Measurements from ENCODE around the gene DPP7. TPM values are rescaled to one million over a fixed set of nuclear protein-coding genes. Genes with fewer than 3 reads are reported as not detected.
"Not testable (repeated sequence)": the region's sequence is repeated elsewhere in the genome, so short reads cannot be mapped to it uniquely, and the experiment has no call there.

DPP7 gene
- total RNA-seq, 2 experiments from 2014 or later, result 162 to 167 TPM

DNA sequence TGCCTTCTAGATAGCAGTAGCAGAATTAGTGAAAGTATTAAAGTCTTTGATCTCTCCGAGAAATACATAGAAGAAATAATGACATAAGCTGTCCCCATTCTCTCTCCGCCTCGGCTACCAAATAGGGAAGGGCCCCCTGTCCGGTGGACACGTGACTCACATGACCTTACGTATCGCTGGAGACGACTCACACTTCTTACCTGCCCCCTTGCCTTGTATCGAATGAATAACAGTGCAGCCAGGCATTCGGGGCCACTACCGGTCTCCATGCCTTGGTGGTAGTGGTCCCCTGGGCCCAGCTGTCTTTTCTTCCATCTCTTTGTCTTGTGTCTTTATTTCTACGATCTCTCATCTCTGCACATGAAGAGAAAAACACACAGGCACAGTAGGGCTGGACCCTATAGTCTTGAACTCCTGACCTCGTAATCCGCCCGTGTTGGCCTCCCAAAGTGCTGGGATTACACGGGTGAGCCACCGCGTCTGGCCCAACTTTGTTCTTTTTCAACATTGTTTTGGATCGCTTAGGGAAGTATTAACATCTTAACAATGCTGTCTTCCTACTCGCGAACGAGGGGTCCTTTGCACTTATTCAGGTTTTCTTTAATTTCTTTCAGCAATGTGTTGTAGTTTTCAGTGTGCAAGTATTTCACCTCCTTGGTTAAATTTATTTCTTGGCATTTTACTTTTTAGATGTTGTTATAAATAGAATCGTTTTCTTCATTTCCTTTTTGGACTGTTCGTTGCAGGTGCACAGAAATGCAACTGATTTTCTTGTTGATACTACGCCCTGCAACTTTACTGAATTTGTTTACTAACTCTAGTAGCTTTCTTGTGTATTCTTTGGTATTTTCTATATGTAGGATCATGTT is 7.6 kb upstream of the DPP7 start:
- DNase-seq; H3K4me3 Mint-ChIP-seq; H3K27me3 Mint-ChIP-seq (ENCODE audit: low read depth); H3K27ac Mint-ChIP-seq; intact Hi-C loops (cut with micrococcal nuclease); H3K36me3 Mint-ChIP-seq (ENCODE audit: low read depth); H3K9me3 Mint-ChIP-seq: not testable (repeated sequence)
- CTCF ChIA-PET, result interaction anchor here (0.7 to 1.8 kb wide), 3 partner anchors 9 to 105 kb away, joined by 3 to 8 read pairs (median 7); partner anchors contain the start of gene RNF224
- peaks cover 17% of the 10 kb centered on the region for H3K4me1 Mint-ChIP-seq (ENCODE audit: low read depth)

GRCh38 chr9:137118092-137118603 is 3.6 kb upstream of the DPP7 start:
- intact Hi-C loops (cut with micrococcal nuclease), result loop anchor here (1.0 to 5.0 kb wide), 3 partner anchors 59 to 118 kb away; partner anchors contain the start of gene RNF224
- H3K36me3 Mint-ChIP-seq (ENCODE audit: low read depth); H3K27ac Mint-ChIP-seq; H3K9me3 Mint-ChIP-seq; H3K27me3 Mint-ChIP-seq (ENCODE audit: low read depth); H3K4me3 Mint-ChIP-seq; DNase-seq: not testable (repeated sequence)
- CTCF ChIA-PET, result interaction anchor here (0.6 to 3.9 kb wide), 9 partner anchors 11 to 118 kb away, joined by 3 to 19 read pairs (median 4); partner anchors contain the start of genes RNF224, SLC34A3 and TPRN
- peaks cover 10% of the 10 kb centered on the region for H3K4me1 Mint-ChIP-seq (ENCODE audit: low read depth)

GRCh38 chr9:137117269-137117731 is 2.8 kb upstream of the DPP7 start:
- intact Hi-C loops (cut with micrococcal nuclease), result loop anchor here (5.0 kb wide), 1 partner anchor 60 kb away; no protein-coding TSS in a partner anchor
- no peaks in the 10 kb centered on the region for H3K27me3 Mint-ChIP-seq (ENCODE audit: low read depth)
- no peaks in the 10 kb centered on the region for H3K9me3 Mint-ChIP-seq
- no peak for DNase-seq
- no peak overlapping the region for H3K27ac Mint-ChIP-seq
- H3K4me1 Mint-ChIP-seq (ENCODE audit: low read depth), result peaks cover 14% of the 10 kb centered on the region
- no peak overlapping the region for H3K4me3 Mint-ChIP-seq
- peaks cover 3% of the 10 kb centered on the region for H3K36me3 Mint-ChIP-seq (ENCODE audit: low read depth)
- CTCF ChIA-PET, result interaction anchor here (1.5 to 3.9 kb wide), 3 partner anchors 109 to 119 kb away, joined by 5 to 19 read pairs (median 6); partner anchors contain the start of genes RNF224 and SLC34A3

DNA sequence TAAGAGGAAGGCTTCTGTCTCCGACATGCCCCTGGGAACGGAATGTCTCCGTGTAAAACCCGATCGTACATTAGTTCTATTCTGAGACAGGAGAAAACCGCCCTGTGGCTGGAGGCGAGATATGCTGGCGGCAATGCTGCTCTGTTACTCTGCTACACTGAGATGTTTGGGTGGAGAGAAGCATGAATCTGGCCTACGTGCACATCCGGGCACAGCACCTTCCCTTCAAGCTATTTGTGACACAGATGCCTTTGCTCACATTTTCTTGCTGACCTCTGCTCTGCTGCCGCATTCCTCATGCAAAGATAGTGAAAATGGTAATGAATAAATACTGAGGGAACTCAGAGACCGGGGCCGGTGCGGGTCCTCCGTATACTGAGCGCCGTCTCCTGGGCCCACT is 2.2 kb upstream of the DPP7 start:
- H3K27me3 Mint-ChIP-seq (ENCODE audit: low read depth), result no peaks in the 10 kb centered on the region
- no peak for DNase-seq
- no peak overlapping the region for H3K27ac Mint-ChIP-seq
- CTCF ChIA-PET, result interaction anchor here (3.9 kb wide), 1 partner anchor 110 kb away, joined by 19 read pairs; the partner anchor contains the start of gene RNF224
- H3K4me3 Mint-ChIP-seq, result no peak overlapping the region
- H3K9me3 Mint-ChIP-seq, result no peaks in the 10 kb centered on the region
- H3K36me3 Mint-ChIP-seq (ENCODE audit: low read depth), result peaks cover 3% of the 10 kb centered on the region
- intact Hi-C loops (cut with micrococcal nuclease), result loop anchor here (5.0 kb wide), 1 partner anchor 61 kb away; no protein-coding TSS in a partner anchor
- peaks cover 14% of the 10 kb centered on the region for H3K4me1 Mint-ChIP-seq (ENCODE audit: low read depth)

DNA sequence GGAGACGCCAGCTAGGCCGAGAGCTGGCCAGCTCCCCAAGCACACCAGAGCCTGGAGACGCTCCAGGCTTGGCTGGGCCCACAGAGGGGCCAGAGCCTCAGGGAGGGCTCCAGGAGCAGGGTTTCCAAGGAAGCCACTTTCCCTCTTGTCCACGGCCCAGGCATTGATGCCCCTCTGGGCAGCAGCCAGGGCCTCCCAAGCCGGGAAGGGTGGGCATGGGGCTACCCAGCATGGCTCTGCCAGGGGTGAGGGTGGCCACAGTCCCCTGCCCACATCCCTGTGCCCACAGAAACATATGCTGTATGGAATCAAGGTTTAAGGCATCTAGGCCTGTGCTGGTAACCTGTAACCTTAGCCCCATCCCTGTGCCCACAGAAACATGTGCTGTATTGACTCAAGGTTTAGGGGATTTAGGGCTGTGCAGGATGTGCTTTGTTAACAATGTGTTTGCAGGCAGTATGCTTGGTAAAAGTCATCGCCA is 1.5 kb upstream of the DPP7 start:
- H3K9me3 Mint-ChIP-seq, result no peaks in the 10 kb centered on the region
- H3K4me1 Mint-ChIP-seq (ENCODE audit: low read depth), result peaks cover 14% of the 10 kb centered on the region
- intact Hi-C loops (cut with micrococcal nuclease), result loop anchor here (5.0 kb wide), 1 partner anchor 61 kb away; no protein-coding TSS in a partner anchor
- DNase-seq, result no peak
- CTCF ChIA-PET, result interaction anchor here (0.9 to 3.9 kb wide), 2 partner anchors 69 to 111 kb away, joined by 3 to 19 read pairs; partner anchors contain the start of gene RNF224
- H3K27me3 Mint-ChIP-seq (ENCODE audit: low read depth), result no peaks in the 10 kb centered on the region
- H3K36me3 Mint-ChIP-seq (ENCODE audit: low read depth), result peaks cover 3% of the 10 kb centered on the region
- H3K4me3 Mint-ChIP-seq, result no peak overlapping the region
- no peak overlapping the region for H3K27ac Mint-ChIP-seq

DNA sequence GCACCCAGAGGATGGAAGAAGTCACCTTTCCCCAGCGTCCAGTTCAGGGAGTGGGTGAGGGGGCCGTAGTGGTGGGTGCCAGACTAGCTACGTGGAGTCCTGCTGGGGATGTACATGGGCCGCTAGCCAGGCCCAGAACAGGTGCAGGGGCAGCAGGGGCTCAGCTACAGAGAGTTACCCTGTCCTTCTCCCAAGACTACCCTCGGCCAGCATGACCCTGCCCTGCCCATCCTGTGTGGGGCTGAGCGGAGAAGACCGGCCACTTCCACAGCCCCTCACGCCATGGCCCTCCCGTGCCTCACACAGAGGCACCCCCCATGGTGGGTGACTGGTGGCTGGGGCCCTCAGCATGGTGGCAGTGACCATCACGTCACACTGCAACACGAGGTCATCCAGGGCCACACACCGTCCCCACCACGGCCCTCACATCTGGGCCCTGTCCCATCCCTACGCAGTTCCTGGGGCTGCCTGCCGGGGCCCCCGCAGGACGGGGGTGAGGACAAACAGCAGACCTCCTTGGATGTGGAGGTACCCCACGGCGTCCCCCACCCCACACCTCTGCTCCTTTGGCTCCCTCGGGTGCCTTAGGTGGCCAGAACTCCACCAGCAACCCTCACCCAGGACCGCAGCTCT is 977 bp upstream of the DPP7 start:
- no peaks in the 10 kb centered on the region for H3K9me3 Mint-ChIP-seq
- CTCF ChIA-PET, result interaction anchor here (0.9 to 1.4 kb wide), 6 partner anchors 11 to 121 kb away, joined by 3 to 8 read pairs (median 4); partner anchors contain the start of gene RNF224
- H3K36me3 Mint-ChIP-seq (ENCODE audit: low read depth), result peaks cover 6% of the 10 kb centered on the region
- no peak for DNase-seq
- peaks cover 14% of the 10 kb centered on the region for H3K4me1 Mint-ChIP-seq (ENCODE audit: low read depth)
- intact Hi-C loops (cut with micrococcal nuclease), result loop anchor here (5.0 kb wide), 1 partner anchor 62 kb away; no protein-coding TSS in a partner anchor
- H3K27me3 Mint-ChIP-seq (ENCODE audit: low read depth), result no peaks in the 10 kb centered on the region
- no peak overlapping the region for H3K27ac Mint-ChIP-seq
- H3K4me3 Mint-ChIP-seq, result peak overlapping the region; percentile 54

GRCh38 chr9:137114220-137114612 is 317 bp downstream of the DPP7 start:
- H3K4me3 Mint-ChIP-seq, result peak overlapping the region; percentile 66
- peaks cover 11% of the 10 kb centered on the region for H3K4me1 Mint-ChIP-seq (ENCODE audit: low read depth)
- H3K36me3 Mint-ChIP-seq (ENCODE audit: low read depth), result peaks cover 6% of the 10 kb centered on the region
- intact Hi-C loops (cut with micrococcal nuclease), result loop anchor here (1.0 kb wide), 1 partner anchor 19 kb away; no protein-coding TSS in a partner anchor
- no peaks in the 10 kb centered on the region for H3K9me3 Mint-ChIP-seq
- no peak overlapping the region for H3K27ac Mint-ChIP-seq
- CTCF ChIA-PET, result interaction anchor here (1.3 to 1.4 kb wide), 3 partner anchors 46 to 113 kb away, joined by 3 to 5 read pairs (median 4); partner anchors contain the start of gene RNF224
- no peak for DNase-seq
- no peaks in the 10 kb centered on the region for H3K27me3 Mint-ChIP-seq (ENCODE audit: low read depth)

DNA sequence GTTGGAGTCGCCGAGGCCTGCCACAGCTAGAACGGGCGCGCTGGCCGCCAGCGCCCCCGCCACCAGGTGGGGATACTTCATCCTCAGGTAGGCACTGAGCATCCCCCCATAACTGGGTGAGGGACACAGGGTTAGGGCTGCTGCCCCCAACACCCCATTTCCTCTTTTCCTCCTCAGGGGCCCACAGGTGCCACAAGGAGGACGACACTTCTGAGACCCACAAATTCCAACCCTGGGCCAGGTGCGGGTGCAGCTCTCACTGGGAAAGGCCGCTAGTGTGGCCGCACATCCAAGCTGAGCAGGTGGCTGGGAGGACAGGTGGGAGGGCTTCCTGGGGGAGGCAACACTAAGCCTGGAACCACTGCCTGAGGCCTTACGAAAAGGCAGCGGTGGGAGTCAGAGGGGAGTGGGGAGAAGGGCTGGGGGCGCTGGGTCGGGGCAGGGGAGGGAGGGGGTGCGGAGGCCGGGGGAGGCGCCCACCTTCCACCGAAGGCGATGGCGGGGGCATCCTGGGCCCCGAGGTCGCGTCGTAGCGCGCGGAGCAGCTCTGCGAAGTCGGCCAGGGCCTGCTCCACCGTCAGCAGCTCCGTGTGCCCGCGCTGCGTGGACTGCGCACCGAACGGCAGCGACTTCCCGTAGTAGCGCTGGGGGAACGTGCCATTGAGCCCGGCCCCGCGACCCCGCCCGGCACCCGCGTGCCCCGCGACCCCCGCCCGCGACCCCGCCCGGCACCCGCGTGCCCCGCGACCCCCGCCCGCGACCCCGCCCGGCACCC is 961 bp downstream of the DPP7 start:
- intact Hi-C loops (cut with micrococcal nuclease), result loop anchor here (1.0 kb wide), 1 partner anchor 18 kb away; no protein-coding TSS in a partner anchor
- peaks cover 7% of the 10 kb centered on the region for H3K4me1 Mint-ChIP-seq (ENCODE audit: low read depth)
- peak overlapping the region; percentile 73 for H3K4me3 Mint-ChIP-seq
- CTCF ChIA-PET, result interaction anchor here (1.3 kb wide), 1 partner anchor 67 kb away, joined by 3 read pairs; no protein-coding TSS in a partner anchor
- no peak for DNase-seq
- H3K9me3 Mint-ChIP-seq, result no peaks in the 10 kb centered on the region
- H3K27me3 Mint-ChIP-seq (ENCODE audit: low read depth), result no peaks in the 10 kb centered on the region
- no peak overlapping the region for H3K27ac Mint-ChIP-seq
- peaks cover 6% of the 10 kb centered on the region for H3K36me3 Mint-ChIP-seq (ENCODE audit: low read depth)

DNA sequence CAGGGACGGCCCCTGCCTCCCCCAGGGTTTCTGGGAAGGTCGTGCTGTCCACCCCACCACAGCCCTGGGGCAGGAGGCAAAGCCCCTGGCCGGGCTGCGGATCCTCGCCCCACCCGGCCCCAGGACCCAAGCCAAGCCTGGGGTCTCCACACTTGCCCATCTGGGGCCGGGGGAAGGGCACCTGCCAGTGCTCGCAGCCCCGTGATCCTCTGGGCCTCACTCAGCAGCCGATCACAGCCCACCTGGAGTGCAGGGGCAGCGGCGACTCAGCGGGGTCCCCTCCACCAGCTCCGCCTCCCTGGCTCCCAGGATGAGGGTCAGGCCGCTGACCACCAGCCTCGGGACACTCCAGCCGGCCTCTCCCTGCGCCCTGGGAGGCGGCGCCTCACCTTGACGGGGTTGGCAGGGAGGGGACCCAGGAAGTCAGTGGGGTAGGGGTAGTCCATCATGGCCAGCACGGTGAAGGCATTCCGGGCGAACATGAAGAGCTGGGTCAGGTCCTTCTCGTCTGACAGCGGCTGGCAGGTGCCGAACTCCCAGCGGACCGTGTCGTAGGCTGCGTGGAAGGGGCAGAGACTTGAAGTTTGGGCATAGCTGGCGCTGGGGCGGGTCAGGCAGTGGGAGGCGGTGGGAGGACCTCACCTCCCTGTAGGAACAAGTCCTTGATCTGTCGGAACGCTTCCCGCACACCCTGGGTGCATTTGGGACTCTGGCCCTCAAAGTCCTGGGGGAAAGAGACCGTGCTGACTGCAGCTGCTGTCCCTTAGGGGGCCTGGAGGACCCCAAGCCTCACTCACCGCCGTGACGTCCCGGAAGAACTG is 1.8 kb downstream of the DPP7 start:
- no peaks in the 10 kb centered on the region for H3K27me3 Mint-ChIP-seq (ENCODE audit: low read depth)
- peaks cover 7% of the 10 kb centered on the region for H3K4me1 Mint-ChIP-seq (ENCODE audit: low read depth)
- CTCF ChIA-PET, result interaction anchor here (1.3 kb wide), 1 partner anchor 66 kb away, joined by 3 read pairs; no protein-coding TSS in a partner anchor
- H3K27ac Mint-ChIP-seq, result no peak overlapping the region
- peak overlapping the region; percentile 73 for H3K4me3 Mint-ChIP-seq
- no peak for DNase-seq
- intact Hi-C loops (cut with micrococcal nuclease), result no loop called here
- H3K36me3 Mint-ChIP-seq (ENCODE audit: low read depth), result peaks cover 6% of the 10 kb centered on the region
- no peaks in the 10 kb centered on the region for H3K9me3 Mint-ChIP-seq

GRCh38 chr9:137111788-137112563 is 2.6 kb downstream of the DPP7 start:
- Mint-ChIP-seq H3K27ac (no peak overlapping the region), H3K9me3 (no peaks in the 10 kb centered on the region), H3K36me3 (ENCODE audit: low read depth) (peaks cover 6% of the 10 kb centered on the region), H3K27me3 (ENCODE audit: low read depth) (no peaks in the 10 kb centered on the region), H3K4me3 (no peak overlapping the region), H3K4me1 (ENCODE audit: low read depth) (peaks cover 7% of the 10 kb centered on the region)
- intact Hi-C loops (cut with micrococcal nuclease), result no loop called here
- no peak for DNase-seq
- CTCF ChIA-PET, result interaction anchor here (0.6 kb wide), 1 partner anchor 77 kb away, joined by 3 read pairs; no protein-coding TSS in a partner anchor

Data from activated naive CD4-positive, alpha-beta T cell treated with anti-CD3 and anti-CD28 coated beads for 36 hours (primary cell).